ENCODE results near the gene UNC5A.

The UNC5A gene

DNA sequence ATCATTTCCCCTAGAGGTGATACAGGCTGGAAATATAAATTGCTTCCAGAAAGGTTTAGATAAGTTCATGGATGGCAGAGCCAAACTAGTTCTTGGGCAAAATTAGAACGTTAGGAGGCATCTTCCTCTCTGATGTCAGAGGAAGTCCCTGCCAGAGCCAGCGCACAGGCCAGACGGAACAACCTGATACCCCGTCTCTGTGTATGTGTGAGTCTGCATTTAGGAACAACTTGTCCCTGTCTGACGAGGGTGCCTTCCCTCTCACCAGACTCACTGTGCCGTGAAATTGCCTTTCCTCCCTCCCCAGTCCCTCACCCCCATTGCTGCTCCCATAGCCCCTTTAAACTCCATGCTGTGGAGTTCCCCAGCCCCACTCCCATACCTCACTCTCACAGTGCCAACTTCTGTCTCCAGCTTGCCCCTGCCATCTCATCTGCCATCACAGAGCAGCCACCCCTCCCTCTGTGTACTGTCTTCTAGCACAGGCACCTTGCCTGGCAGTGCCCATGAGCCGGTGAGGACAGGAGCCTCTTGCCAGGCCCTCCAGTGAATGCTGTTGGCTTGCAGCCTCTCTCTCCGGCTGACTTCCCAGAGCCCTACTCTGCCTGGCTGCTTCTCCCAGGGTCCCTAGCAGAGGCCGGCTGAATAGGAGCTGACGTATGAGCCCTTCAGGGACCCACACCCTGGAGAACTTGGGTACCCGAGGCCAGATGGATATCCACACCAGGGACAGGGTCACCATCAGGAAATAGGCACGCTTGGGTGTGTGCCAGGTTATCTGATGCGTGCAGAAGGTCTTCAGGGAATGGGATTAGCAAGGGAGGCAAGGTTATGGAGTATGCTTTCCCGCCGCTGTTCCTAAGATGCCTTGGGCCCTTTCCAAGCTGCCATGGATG, 26.7 kb downstream of the UNC5A start:
- Histone ChIP-seq H3K9me3 (ENCODE audit: low read depth, low read length) (no peaks in the 10 kb centered on the region), H3K36me3 (ENCODE audit: insufficient read depth, low read length) (no peaks in the 10 kb centered on the region), H3K27ac (no peak overlapping the region), H3K4me3 (no peak overlapping the region), H3K9ac (ENCODE audit: insufficient read length) (no peak overlapping the region)
- no peak for TF ChIP-seq EZH2 (IDR thresholded peaks at IDR 0.05)
- TF ChIP-seq POLR2AphosphoS5 (IDR thresholded peaks at IDR 0.05; ENCODE audit: borderline replicate concordance, low read depth, low read length), result no peak
- no peak for TF ChIP-seq FOXP2 (optimal IDR thresholded peaks at IDR 0.05; ENCODE audit: control extremely low read depth, extremely low read length, insufficient read depth)
- no peak for DNase-seq (ENCODE audit: low read depth, low spot score)

DNA sequence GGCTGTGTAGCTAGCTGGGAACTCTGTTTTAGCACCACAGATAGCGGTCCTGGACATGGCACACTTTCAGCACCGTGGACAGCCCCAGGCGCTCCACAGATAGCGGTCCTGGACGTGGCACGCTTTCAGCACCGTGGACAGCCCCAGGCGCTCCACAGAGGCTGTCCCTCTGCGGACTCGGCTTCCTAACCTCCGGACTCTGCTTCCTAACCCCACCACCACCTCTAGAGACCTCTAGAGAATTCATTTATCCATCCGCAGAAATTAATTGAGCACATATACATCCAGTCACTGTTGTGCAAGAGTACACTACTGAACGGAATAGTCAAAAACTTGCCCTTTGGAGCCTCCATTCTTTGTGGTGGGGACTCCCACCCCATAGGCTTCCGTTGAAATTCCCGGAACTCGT, 27.4 kb downstream of the UNC5A start:
- DNase-seq (ENCODE audit: low read depth, low spot score), result peak; percentile 60
- TF ChIP-seq FOXP2 (optimal IDR thresholded peaks at IDR 0.05; ENCODE audit: control extremely low read depth, extremely low read length, insufficient read depth) (peak; percentile 61), POLR2AphosphoS5 (IDR thresholded peaks at IDR 0.05; ENCODE audit: borderline replicate concordance, low read depth, low read length) (peak; percentile 21; the same call in 1 of the 2 replicates), EZH2 (IDR thresholded peaks at IDR 0.05) (no peak)
- Histone ChIP-seq H3K27ac (no peak overlapping the region), H3K9me3 (ENCODE audit: low read depth, low read length) (no peaks in the 10 kb centered on the region), H3K9ac (ENCODE audit: insufficient read length) (no peak overlapping the region), H3K36me3 (ENCODE audit: insufficient read depth, low read length) (no peaks in the 10 kb centered on the region), H3K4me3 (no peak overlapping the region)

DNA sequence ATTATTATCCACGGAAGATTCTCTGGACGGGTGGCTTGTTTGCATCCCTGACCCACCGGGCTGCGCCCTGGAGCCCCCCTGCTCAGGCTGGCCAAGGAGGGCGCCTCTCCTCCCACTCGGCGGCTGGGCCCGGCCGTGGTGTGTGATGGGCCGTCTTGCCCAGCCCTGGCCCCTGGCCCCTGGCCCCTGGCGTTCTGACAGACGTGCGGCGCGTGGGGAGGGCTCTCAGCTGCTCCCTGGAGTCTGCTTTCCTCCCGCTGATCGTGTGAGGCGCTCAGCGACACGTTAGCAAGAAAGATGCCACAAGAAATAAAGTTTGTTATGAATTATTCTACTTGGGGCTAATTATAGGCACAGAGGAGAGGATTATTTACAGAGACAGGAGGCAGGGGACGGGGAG, 33.3 kb downstream of the UNC5A start:
- Histone ChIP-seq H3K9me3 (ENCODE audit: low read depth, low read length) (no peaks in the 10 kb centered on the region), H3K4me3 (no peak overlapping the region), H3K36me3 (ENCODE audit: insufficient read depth, low read length) (no peaks in the 10 kb centered on the region), H3K27ac (no peak overlapping the region), H3K9ac (ENCODE audit: insufficient read length) (no peak overlapping the region)
- no peak for DNase-seq (ENCODE audit: low read depth, low spot score)
- TF ChIP-seq FOXP2 (optimal IDR thresholded peaks at IDR 0.05; ENCODE audit: control extremely low read depth, extremely low read length, insufficient read depth) (no peak), EZH2 (IDR thresholded peaks at IDR 0.05) (no peak), POLR2AphosphoS5 (IDR thresholded peaks at IDR 0.05; ENCODE audit: borderline replicate concordance, low read depth, low read length) (no peak)

DNA sequence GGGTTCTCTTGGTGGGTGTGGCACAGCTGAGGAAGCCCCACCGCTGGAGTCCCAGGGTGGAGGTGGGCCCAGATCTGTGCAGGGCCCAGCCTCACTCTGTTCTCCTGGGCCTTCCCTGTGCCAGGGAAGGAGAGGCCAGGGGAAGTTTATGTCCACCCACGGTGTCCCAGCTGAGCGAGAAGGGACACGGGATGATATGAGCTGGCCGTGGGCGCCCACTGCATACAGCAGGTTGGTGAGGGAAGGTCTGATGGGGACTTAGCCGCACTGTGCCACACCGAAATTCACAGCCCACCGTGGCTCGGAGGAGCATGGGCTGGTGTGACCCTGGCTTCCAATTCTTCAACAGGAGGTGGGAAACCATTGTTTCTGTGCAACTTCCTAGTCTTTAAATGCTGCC, 33.9 kb downstream of the UNC5A start:
- Histone ChIP-seq H3K27ac (no peak overlapping the region), H3K36me3 (ENCODE audit: insufficient read depth, low read length) (no peaks in the 10 kb centered on the region), H3K9ac (ENCODE audit: insufficient read length) (no peak overlapping the region), H3K9me3 (ENCODE audit: low read depth, low read length) (no peaks in the 10 kb centered on the region), H3K4me3 (no peak overlapping the region)
- DNase-seq (ENCODE audit: low read depth, low spot score), result no peak
- TF ChIP-seq EZH2 (IDR thresholded peaks at IDR 0.05), result no peak

DNA sequence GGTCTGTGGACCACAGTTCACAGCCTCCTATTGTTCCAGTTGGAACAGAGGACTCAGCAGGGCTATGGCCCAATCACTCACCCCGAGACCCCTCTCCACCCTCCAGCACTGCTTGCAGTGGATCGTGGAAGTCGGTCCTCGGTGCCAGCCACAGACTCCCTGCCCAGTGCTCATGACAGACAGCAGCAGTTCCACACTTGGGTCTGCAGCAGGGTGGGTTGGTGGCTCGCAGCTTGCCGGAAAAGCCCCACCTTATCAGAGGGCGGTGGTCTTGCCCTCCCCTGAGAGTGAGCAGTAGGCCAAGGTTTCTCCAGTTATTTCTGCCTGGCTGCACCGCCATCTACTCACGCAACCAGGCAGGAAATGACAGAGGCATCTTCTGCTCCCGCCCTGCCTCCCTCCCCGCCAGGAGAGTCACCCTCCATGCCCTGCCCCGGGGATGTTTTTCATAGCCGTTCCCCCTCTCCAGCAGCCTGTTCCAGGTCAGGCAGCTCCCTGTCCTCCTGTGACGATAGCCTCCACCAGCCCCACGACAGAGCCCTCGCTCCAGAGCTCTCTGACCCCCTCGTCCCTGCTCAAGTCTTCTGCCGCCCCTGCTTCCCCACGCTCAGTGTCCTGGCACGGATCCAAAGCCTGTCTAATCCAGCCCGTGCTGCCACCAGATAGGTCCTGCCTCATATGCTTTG, 34.5 kb downstream of the UNC5A start:
- Histone ChIP-seq H3K9me3 (ENCODE audit: low read depth, low read length) (no peaks in the 10 kb centered on the region), H3K36me3 (ENCODE audit: insufficient read depth, low read length) (no peaks in the 10 kb centered on the region), H3K9ac (ENCODE audit: insufficient read length) (no peak overlapping the region), H3K27ac (no peak overlapping the region), H3K4me3 (peak overlapping the region; percentile 28; the same call in 1 of the 2 replicates)
- no peak for DNase-seq (ENCODE audit: low read depth, low spot score)
- TF ChIP-seq POLR2AphosphoS5 (IDR thresholded peaks at IDR 0.05; ENCODE audit: borderline replicate concordance, low read depth, low read length) (no peak), EZH2 (IDR thresholded peaks at IDR 0.05) (no peak), FOXP2 (optimal IDR thresholded peaks at IDR 0.05; ENCODE audit: control extremely low read depth, extremely low read length, insufficient read depth) (no peak)

DNA sequence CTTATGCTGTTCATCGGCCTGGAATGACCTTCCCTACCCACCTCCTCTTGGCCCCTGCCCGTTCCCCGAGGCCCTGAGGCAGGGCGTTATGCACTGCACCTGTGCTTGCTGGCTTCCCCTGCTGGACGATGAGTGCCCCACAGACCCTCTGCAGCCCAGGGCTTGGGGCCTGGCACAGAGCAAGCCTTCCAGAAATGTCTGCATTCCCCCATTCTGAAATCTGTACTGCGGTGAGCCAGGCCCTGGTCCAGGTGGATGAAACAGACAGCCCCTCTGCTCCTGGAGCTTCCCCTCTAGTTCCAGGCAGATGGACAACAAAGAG, 35.0 kb downstream of the UNC5A start:
- H3K9me3 ChIP-seq (ENCODE audit: low read depth, low read length), result no peaks in the 10 kb centered on the region
- H3K36me3 ChIP-seq (ENCODE audit: insufficient read depth, low read length), result no peaks in the 10 kb centered on the region
- TF ChIP-seq FOXP2 (optimal IDR thresholded peaks at IDR 0.05; ENCODE audit: control extremely low read depth, extremely low read length, insufficient read depth), result no peak
- TF ChIP-seq EZH2 (IDR thresholded peaks at IDR 0.05), result no peak
- TF ChIP-seq POLR2AphosphoS5 (IDR thresholded peaks at IDR 0.05; ENCODE audit: borderline replicate concordance, low read depth, low read length), result no peak
- no peak overlapping the region for H3K4me3 ChIP-seq
- no peak for DNase-seq (ENCODE audit: low read depth, low spot score)
- no peak overlapping the region for H3K27ac ChIP-seq
- H3K9ac ChIP-seq (ENCODE audit: insufficient read length), result no peak overlapping the region

DNA sequence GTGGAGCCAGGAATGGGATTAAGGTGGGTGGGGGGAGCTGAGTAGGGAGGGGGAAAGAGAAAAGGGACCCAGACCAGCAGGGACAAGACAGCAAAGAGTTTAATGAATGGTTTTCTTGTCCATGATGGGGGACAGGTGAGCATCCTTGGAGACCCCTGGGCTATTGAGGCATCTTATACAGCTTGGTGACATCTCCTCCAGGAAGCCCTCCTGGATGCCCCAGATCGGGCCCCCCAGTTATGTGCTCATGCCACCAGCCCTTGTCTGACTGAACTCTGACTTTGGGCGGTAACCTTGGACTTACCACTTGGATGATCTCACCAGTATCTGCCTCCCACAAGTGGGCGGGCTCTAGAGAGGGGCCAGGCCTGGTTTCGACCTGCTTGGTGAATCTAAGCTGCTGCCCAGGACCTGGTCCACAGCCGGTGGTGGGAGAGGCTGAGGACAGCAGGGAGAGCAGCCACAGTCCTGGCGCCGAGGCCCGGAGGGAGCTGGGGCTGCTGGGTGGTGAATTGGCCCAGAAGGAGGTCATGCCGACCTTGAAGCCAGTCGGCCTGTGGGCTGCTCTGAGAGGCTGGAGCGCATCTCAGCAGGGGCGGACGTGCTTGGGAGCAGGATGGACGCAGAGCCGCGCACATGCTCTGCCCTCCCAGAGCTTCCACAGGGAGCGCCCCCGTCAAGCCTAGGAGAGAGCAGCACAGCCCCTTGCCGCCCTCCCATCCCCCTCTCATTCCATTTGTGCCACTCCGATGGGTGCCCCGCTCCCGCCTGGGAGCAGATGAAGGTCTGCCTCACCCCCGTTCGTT, 36.2 kb downstream of the UNC5A start:
- DNase-seq (ENCODE audit: low read depth, low spot score), result no peak
- Histone ChIP-seq H3K36me3 (ENCODE audit: insufficient read depth, low read length) (no peaks in the 10 kb centered on the region), H3K27ac (no peak overlapping the region), H3K9me3 (ENCODE audit: low read depth, low read length) (no peaks in the 10 kb centered on the region), H3K9ac (ENCODE audit: insufficient read length) (no peak overlapping the region), H3K4me3 (no peak overlapping the region)
- no peak for TF ChIP-seq POLR2AphosphoS5 (IDR thresholded peaks at IDR 0.05; ENCODE audit: borderline replicate concordance, low read depth, low read length)
- no peak for TF ChIP-seq FOXP2 (optimal IDR thresholded peaks at IDR 0.05; ENCODE audit: control extremely low read depth, extremely low read length, insufficient read depth)
- no peak for TF ChIP-seq EZH2 (IDR thresholded peaks at IDR 0.05)

DNA sequence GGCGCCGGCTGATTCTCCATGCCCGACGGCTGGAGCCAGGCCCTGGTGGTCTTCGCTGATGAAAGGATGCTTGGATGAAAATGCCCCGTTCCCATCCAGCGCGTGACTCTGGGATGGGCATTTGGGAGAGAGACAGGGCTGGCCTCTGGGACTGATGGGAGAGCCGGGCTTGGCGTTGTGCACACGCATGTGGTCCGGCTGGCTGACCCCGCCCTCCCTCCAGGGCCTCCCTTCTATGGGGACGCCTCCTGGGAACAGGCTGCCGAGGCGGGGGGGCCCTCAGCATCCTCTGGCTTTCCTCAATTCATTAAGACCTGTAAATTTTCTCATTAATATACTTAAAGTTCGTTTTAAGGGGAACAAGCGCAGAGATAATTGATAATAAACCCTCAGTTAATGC, 36.8 kb downstream of the UNC5A start:
- H3K9me3 ChIP-seq (ENCODE audit: low read depth, low read length), result no peaks in the 10 kb centered on the region
- no peaks in the 10 kb centered on the region for H3K36me3 ChIP-seq (ENCODE audit: insufficient read depth, low read length)
- H3K27ac ChIP-seq, result no peak overlapping the region
- no peak overlapping the region for H3K4me3 ChIP-seq
- no peak overlapping the region for H3K9ac ChIP-seq (ENCODE audit: insufficient read length)
- DNase-seq (ENCODE audit: low read depth, low spot score), result no peak
- TF ChIP-seq FOXP2 (optimal IDR thresholded peaks at IDR 0.05; ENCODE audit: control extremely low read depth, extremely low read length, insufficient read depth), result no peak
- TF ChIP-seq POLR2AphosphoS5 (IDR thresholded peaks at IDR 0.05; ENCODE audit: borderline replicate concordance, low read depth, low read length), result no peak
- no peak for TF ChIP-seq EZH2 (IDR thresholded peaks at IDR 0.05)

All from SK-N-MC (cell line).